SK-N-SH treated with all-trans-retinoic acid at 6 μM for 48 hours (cell line): ENCODE results near the gene ANKFN1.

ENCODE experiments used
- BACH2 ChIP-seq: fragments of 250-450 bp; sonication (Bioruptor Pico); IDR thresholded peaks from 2 replicates; pipeline ENCODE4 v1.9.0; 2021; ENCODE audit warnings: mild to moderate bottlenecking, borderline replicate concordance
- PPARA ChIP-seq: fragments of 250-450 bp; sonication (Bioruptor Pico); IDR thresholded peaks from 2 replicates; pipeline ENCODE4 v1.5.0; 2020; ENCODE audit warnings: mild to moderate bottlenecking, borderline replicate concordance
- RARB ChIP-seq: fragments of 250-450 bp; sonication (Bioruptor Pico); IDR thresholded peaks from 2 replicates; pipeline ENCODE4 v1.8.0; 2021; ENCODE audit warnings: mild to moderate bottlenecking, moderate library complexity
- TCF4 ChIP-seq: fragments of 250-450 bp; sonication (Bioruptor Pico); IDR thresholded peaks from 2 replicates; pipeline ENCODE4 v1.8.0; 2021; ENCODE audit warnings: mild to moderate bottlenecking, moderate library complexity, borderline replicate concordance
- TSHZ2 ChIP-seq: fragments of 250-450 bp; sonication (Bioruptor Pico); IDR thresholded peaks from 2 replicates; pipeline ENCODE4 v1.5.0; 2020; ENCODE audit warnings: mild to moderate bottlenecking, moderate library complexity
- ZFP3 ChIP-seq: fragments of 250-450 bp; sonication (Bioruptor Pico); IDR thresholded peaks from 2 replicates; pipeline ENCODE4 v1.5.0; 2020; ENCODE audit warnings: mild to moderate bottlenecking, moderate library complexity
- ZFP30 ChIP-seq: fragments of 450-650 bp; formaldehyde crosslinking; IDR thresholded peaks from 2 replicates; pipeline ENCODE4 v1.5.0; 2022; ENCODE audit warnings: mild to moderate bottlenecking, moderate library complexity
- TF ChIP-seq, protein P1 (sequence below): fragments of 250-450 bp; sonication (Bioruptor Pico); IDR thresholded peaks from 2 replicates; pipeline ENCODE4 v1.8.0; 2020; ENCODE audit warnings: mild to moderate bottlenecking, moderate library complexity, borderline replicate concordance
- TF ChIP-seq, protein P2 (sequence below): fragments of 250-450 bp; sonication (Bioruptor Pico); IDR thresholded peaks from 2 replicates; pipeline ENCODE4 v1.5.1; 2020; ENCODE audit warnings: low read depth, mild to moderate bottlenecking, moderate library complexity

GRCh38 chr17:56289321-56289720 is 136.0 kb downstream of the ANKFN1 start:
- TF ChIP-seq TCF4 (CRISPR knock-in tag) (no peak), ZFP3 (CRISPR knock-in tag) (no peak), BACH2 (no peak), TSHZ2 (no peak), RARB (CRISPR knock-in tag) (no peak), PPARA (no peak), ZFP30 (CRISPR knock-in tag) (no peak)
- TF ChIP-seq, protein P1, sequence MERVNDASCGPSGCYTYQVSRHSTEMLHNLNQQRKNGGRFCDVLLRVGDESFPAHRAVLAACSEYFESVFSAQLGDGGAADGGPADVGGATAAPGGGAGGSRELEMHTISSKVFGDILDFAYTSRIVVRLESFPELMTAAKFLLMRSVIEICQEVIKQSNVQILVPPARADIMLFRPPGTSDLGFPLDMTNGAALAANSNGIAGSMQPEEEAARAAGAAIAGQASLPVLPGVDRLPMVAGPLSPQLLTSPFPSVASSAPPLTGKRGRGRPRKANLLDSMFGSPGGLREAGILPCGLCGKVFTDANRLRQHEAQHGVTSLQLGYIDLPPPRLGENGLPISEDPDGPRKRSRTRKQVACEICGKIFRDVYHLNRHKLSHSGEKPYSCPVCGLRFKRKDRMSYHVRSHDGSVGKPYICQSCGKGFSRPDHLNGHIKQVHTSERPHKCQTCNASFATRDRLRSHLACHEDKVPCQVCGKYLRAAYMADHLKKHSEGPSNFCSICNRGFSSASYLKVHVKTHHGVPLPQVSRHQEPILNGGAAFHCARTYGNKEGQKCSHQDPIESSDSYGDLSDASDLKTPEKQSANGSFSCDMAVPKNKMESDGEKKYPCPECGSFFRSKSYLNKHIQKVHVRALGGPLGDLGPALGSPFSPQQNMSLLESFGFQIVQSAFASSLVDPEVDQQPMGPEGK (CRISPR knock-in tag), result no peak
- TF ChIP-seq, protein P2, sequence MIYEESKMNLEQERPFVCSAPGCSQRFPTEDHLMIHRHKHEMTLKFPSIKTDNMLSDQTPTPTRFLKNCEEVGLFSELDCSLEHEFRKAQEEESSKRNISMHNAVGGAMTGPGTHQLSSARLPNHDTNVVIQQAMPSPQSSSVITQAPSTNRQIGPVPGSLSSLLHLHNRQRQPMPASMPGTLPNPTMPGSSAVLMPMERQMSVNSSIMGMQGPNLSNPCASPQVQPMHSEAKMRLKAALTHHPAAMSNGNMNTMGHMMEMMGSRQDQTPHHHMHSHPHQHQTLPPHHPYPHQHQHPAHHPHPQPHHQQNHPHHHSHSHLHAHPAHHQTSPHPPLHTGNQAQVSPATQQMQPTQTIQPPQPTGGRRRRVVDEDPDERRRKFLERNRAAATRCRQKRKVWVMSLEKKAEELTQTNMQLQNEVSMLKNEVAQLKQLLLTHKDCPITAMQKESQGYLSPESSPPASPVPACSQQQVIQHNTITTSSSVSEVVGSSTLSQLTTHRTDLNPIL (CRISPR knock-in tag), result no peak
